Smooth muscle cell (in vitro differentiated cells): ENCODE data around the gene LATS1. TPM values are rescaled to one million over a fixed set of nuclear protein-coding genes. Genes with fewer than 3 reads are reported as not detected.

Experiments
- DNase-seq: peaks from one replicate; lab custom pipeline; 2025; ENCODE audit not compliant: unreplicated experiment; lab: John Stamatoyannopoulos, UW
- H2AFZ ChIP-seq: fragments of 200-600 bp; sonication (generic); 2 replicates; pipeline ENCODE4 v1.6.0; 2016; ENCODE audit warnings: antibody characterized with exemption, low read depth, mild to moderate bottlenecking
- H3F3A ChIP-seq: fragments of 200-600 bp; sonication (generic); 2 replicates; pipeline ENCODE4 v1.6.0; 2017; ENCODE audit warnings: antibody characterized with exemption, low read depth
- H3K27ac ChIP-seq: fragments of 200-600 bp; sonication (generic); 2 replicates; pipeline ENCODE4 v1.5.1; 2016; ENCODE audit warnings: low read depth, mild to moderate bottlenecking
- H3K27me3 ChIP-seq: fragments of 200-600 bp; sonication (generic); 2 replicates; pipeline ENCODE4 v1.6.1; 2016; ENCODE audit warnings: low read depth, mild to moderate bottlenecking
- H3K36me3 ChIP-seq: fragments of 200-600 bp; sonication (generic); 2 replicates; pipeline ENCODE4 v1.5.1; 2016; ENCODE audit warnings: low read depth
- H3K4me1 ChIP-seq: fragments of 200-600 bp; sonication (generic); 2 replicates; pipeline ENCODE4 v1.5.1; 2016; ENCODE audit warnings: low read depth
- H3K4me2 ChIP-seq: fragments of 200-600 bp; sonication (generic); 2 replicates; pipeline ENCODE4 v1.6.0; 2016; ENCODE audit warnings: mild to moderate bottlenecking
- H3K4me3 ChIP-seq: fragments of 200-600 bp; sonication (generic); 2 replicates; pipeline ENCODE4 v1.5.1; 2016; ENCODE audit warnings: mild to moderate bottlenecking
- H3K79me2 ChIP-seq: fragments of 200-600 bp; sonication (generic); 2 replicates; pipeline ENCODE4 v1.6.0; 2016; ENCODE audit warnings: low read depth, mild to moderate bottlenecking
- H3K9ac ChIP-seq: fragments of 200-600 bp; sonication (generic); 2 replicates; pipeline ENCODE4 v1.6.0; 2016; ENCODE audit warnings: low read depth
- H3K9me3 ChIP-seq: fragments of 200-600 bp; sonication (generic); replicated peaks from 2 replicates; pipeline ENCODE4 v1.5.1; 2016; ENCODE audit warnings: low read depth
- H4K20me1 ChIP-seq: fragments of 200-600 bp; sonication (generic); 2 replicates; pipeline ENCODE4 v1.6.0; 2016; ENCODE audit warnings: low read depth
- WGBS: methylation state at CpG from one replicate; pipeline ENCODE4 v1.1.7; 2016; ENCODE audit warnings: low lambda C conversion rate; 5-methylcytosine and 5-hydroxymethylcytosine counted together
- polyA plus RNA-seq: library from polyadenylated mRNA; unstranded; fragments of >200 nt; fragmentation: Nextera tagmentation; extraction: Ambion mirVana; gene quantifications from 2 replicates; pipeline ENCODE4 v1.2.1, GENCODE V29; 2016
- total RNA-seq: library from RNA; depleted of rRNA; stranded (reverse); fragments of >200 nt; gene quantifications from 2 replicates; pipeline ENCODE4 v1.2.3, GENCODE V29; 2014
- TF ChIP-seq, protein P1 (sequence below): fragments of 200-600 bp; sonication (generic); IDR thresholded peaks from 2 replicates; pipeline ENCODE4 v1.5.1; 2017; ENCODE audit warnings: borderline replicate concordance, mild to moderate bottlenecking, antibody characterized with exemption; ENCODE audit not compliant: insufficient read depth, poor library complexity, severe bottlenecking

Gene LATS1
- total and polyA plus RNA-seq, 2 experiments from 2014 or later: 8.5 to 32.0 TPM

DNA sequence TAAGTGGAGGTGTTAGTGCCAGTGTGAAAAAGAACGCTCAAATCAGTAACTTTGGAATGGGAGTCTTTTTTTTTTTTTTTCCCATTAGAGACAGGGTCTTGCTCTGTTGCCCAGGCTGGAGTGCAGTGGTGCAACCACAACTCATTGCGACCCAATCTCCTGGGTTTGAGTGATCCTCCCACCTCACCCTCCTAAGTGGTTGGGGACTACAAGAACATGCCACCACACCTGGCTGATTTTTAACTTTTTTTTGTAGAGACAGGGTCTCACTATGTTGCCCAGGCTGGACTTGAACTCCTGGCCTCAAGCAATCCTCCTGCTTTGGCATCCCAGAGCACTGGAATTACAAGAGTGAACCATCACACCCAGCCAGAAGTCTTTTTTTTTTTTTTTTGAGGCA is 19.7 kb downstream of the LATS1 start:
- H4K20me1 ChIP-seq: peaks cover 95% of the 10 kb centered on the region
- TF ChIP-seq, protein P1, sequence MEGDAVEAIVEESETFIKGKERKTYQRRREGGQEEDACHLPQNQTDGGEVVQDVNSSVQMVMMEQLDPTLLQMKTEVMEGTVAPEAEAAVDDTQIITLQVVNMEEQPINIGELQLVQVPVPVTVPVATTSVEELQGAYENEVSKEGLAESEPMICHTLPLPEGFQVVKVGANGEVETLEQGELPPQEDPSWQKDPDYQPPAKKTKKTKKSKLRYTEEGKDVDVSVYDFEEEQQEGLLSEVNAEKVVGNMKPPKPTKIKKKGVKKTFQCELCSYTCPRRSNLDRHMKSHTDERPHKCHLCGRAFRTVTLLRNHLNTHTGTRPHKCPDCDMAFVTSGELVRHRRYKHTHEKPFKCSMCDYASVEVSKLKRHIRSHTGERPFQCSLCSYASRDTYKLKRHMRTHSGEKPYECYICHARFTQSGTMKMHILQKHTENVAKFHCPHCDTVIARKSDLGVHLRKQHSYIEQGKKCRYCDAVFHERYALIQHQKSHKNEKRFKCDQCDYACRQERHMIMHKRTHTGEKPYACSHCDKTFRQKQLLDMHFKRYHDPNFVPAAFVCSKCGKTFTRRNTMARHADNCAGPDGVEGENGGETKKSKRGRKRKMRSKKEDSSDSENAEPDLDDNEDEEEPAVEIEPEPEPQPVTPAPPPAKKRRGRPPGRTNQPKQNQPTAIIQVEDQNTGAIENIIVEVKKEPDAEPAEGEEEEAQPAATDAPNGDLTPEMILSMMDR: no peak
- H3K4me1 ChIP-seq: no peaks in the 10 kb centered on the region
- no peak for DNase-seq
- H3K27me3 ChIP-seq: no peaks in the 10 kb centered on the region
- no peak overlapping the region for H3K4me2 ChIP-seq
- H3K27ac ChIP-seq: no peak overlapping the region
- H3K79me2 ChIP-seq: peaks cover 98% of the 10 kb centered on the region
- peaks cover 7% of the 10 kb centered on the region for H3K36me3 ChIP-seq
- no peak overlapping the region for H2AFZ ChIP-seq
- no peaks in the 10 kb centered on the region for H3K9me3 ChIP-seq
- 100% methylated on average over 2 of the region's 2 CpGs for WGBS
- no peaks in the 10 kb centered on the region for H3F3A ChIP-seq
- H3K9ac ChIP-seq: no peak overlapping the region
- no peak overlapping the region for H3K4me3 ChIP-seq

DNA sequence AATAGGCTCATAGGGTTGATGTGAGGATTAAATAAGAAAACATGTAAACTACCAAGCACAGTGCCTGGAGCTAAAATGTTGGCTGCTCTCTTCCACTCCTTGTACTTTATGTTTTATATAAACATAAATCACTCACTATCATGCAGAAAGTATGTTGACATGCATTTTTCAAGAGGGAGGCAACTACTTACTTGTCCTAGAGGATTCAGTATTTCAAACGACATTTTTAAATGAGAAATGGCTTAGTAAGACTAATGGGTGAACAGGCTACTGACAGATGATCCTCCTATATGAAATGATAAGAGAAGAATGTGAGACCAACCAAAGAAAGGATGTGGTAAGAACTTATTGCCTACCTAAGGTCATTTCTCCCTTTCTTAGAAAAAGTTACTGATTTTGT is 21.0 kb downstream of the LATS1 start:
- Histone ChIP-seq H3K4me2 (no peak overlapping the region), H3K9ac (no peak overlapping the region), H3K9me3 (no peaks in the 10 kb centered on the region)

DNA sequence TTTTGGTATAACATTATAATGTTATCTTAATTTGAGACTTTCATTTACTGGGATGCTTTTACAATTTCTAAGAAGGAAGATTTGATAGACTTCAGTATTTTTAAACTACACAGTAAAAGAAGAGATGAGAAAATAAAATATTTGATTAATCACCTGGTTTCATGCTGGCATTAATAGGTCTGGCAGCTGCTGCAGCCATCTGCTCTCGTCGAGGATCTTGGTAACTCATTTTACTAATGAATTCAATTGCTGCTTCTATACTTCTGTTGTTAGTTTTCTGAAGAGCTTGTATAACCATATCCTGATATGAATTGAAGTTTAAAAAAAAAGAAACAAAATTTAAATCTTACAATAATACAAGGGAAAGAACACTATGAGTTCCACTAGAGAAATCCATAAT is 23.0 kb downstream of the LATS1 start:
- DNase-seq: no peak
- Histone ChIP-seq H3K27me3 (no peaks in the 10 kb centered on the region), H3K9ac (no peak overlapping the region), H4K20me1 (peaks cover 79% of the 10 kb centered on the region), H3K9me3 (no peaks in the 10 kb centered on the region), H3K4me1 (no peaks in the 10 kb centered on the region), H3K27ac (no peak overlapping the region), H3K36me3 (peaks cover 7% of the 10 kb centered on the region), H3K4me3 (no peak overlapping the region), H3K4me2 (no peak overlapping the region), H2AFZ (no peak overlapping the region), H3K79me2 (peaks cover 93% of the 10 kb centered on the region), H3F3A (no peaks in the 10 kb centered on the region)
- WGBS: 94% methylated on average over 2 of the region's 2 CpGs
- TF ChIP-seq, protein P1: no peak

More for the DNA sequence above, 21.0 kb downstream of the LATS1 start:
- Histone ChIP-seq H3K79me2 (peaks cover 96% of the 10 kb centered on the region), H3K4me3 (no peak overlapping the region), H3K27me3 (no peaks in the 10 kb centered on the region), H3K27ac (no peak overlapping the region), H4K20me1 (peaks cover 90% of the 10 kb centered on the region), H2AFZ (no peak overlapping the region), H3F3A (no peaks in the 10 kb centered on the region), H3K4me1 (no peaks in the 10 kb centered on the region), H3K36me3 (peaks cover 7% of the 10 kb centered on the region)
- no peak for DNase-seq
- 70% methylated on average over 1 of the region's 1 CpG for WGBS
- TF ChIP-seq, protein P1: no peak

DNA sequence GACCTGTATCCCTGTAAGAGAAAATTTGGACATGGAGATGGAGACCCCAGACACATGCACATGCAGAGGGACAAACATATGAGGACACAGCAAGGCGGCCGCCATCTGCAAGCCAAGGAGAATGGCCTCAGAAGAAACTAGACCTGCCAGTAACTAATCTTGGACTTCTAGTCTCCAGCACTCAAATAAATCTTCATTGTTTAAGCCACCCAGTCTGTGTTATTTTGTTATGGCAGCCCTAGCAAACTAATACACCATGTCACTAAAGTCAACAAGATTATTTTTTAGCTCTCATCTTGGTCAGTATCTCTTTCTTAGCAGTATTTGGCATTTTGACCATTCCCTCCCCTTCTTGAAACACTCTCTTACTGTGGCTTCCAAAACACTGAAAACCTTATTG is 26.7 kb downstream of the LATS1 start:
- peaks cover 80% of the 10 kb centered on the region for H4K20me1 ChIP-seq
- H3K9ac ChIP-seq: no peak overlapping the region
- WGBS: 96% methylated on average over 2 of the region's 2 CpGs
- H2AFZ ChIP-seq: no peak overlapping the region
- H3K4me3 ChIP-seq: no peak overlapping the region
- H3K4me1 ChIP-seq: no peaks in the 10 kb centered on the region
- H3F3A ChIP-seq: no peaks in the 10 kb centered on the region
- peaks cover 74% of the 10 kb centered on the region for H3K79me2 ChIP-seq
- H3K27me3 ChIP-seq: no peaks in the 10 kb centered on the region
- TF ChIP-seq, protein P1: no peak
- no peaks in the 10 kb centered on the region for H3K9me3 ChIP-seq
- no peak overlapping the region for H3K4me2 ChIP-seq
- no peak overlapping the region for H3K27ac ChIP-seq
- DNase-seq: no peak
- H3K36me3 ChIP-seq: peaks cover 3% of the 10 kb centered on the region
